Peyer's patch (tissue), 4 donors: ENCODE measurements around the gene GJA10. TPM values are rescaled to one million over a fixed set of nuclear protein-coding genes. Genes with fewer than 3 reads are reported as not detected.
A peak's percentile ranks its signal among the peaks of the same experiment; 100 is the strongest.

Experiments
- DNase-seq, 3 donors: peaks; one replicate each; pipeline ENCODE4 v3.0.0-alpha.2; 2017 to 2019
- H3K27ac ChIP-seq, 4 donors: fragments of 200-600 bp; sonication (generic); one replicate each; pipeline ENCODE4 v1.5.1; 2016 to 2019
- H3K27me3 ChIP-seq, 2 donors: fragments of 200-600 bp; sonication (generic); one replicate each; pipeline ENCODE4 v1.5.1; 2019
- H3K36me3 ChIP-seq, 3 donors: fragments of 200-600 bp; sonication (generic); one replicate each; pipeline ENCODE4 v1.5.1; 2016 to 2019
- H3K4me1 ChIP-seq, 4 donors: fragments of 200-600 bp; sonication (generic); one replicate each; pipeline ENCODE4 v1.5.1; 2016 to 2019
- H3K4me3 ChIP-seq, 4 donors: fragments of 200-600 bp; sonication (generic); 1 replicate in 3 of 4; 2 replicates in 1 of 4; pipeline ENCODE4 v1.5.1; 2016 to 2019; ENCODE audit warnings: mild to moderate bottlenecking in 1 of 4
- H3K9me3 ChIP-seq, 4 donors: fragments of 200-600 bp; sonication (generic); one replicate each; pipeline ENCODE4 v1.5.1; 2016 to 2019; ENCODE audit warnings: mild to moderate bottlenecking in 1 of 4
- CTCF ChIP-seq, 6 experiments: fragments of 450-650 bp in 4 of 6; fragments of 200-600 bp in 2 of 6; sonication (generic) in 1 of 6; IDR thresholded peaks; one replicate each; pipeline ENCODE4 v1.5.1; 2017 to 2019; ENCODE audit warnings: antibody characterized with exemption in 6 of 6, mild to moderate bottlenecking in 3 of 6, moderate library complexity in 1 of 6
- POLR2A ChIP-seq, 2 donors: fragments of 450-650 bp; IDR thresholded peaks; one replicate each; pipeline ENCODE4 v1.5.1; 2017; ENCODE audit warnings: antibody characterized with exemption in 2 of 2, mild to moderate bottlenecking in 2 of 2, moderate library complexity in 2 of 2
- small RNA-seq, 2 donors: library from RNA; depleted of rRNA; stranded (forward); fragments of <200 nt; gene quantifications; one replicate each; pipeline ENCODE3, GENCODE V24; 2016
- total RNA-seq, 4 donors: library from RNA; depleted of rRNA; stranded (reverse); fragments of >200 nt; gene quantifications; one replicate each; pipeline ENCODE4 v1.1.0, GENCODE V29; 2016

Gene GJA10
- total RNA-seq, 4 donors from 2014 or later = not detected

- no peaks in the 10 kb centered on the region for H3K4me1 ChIP-seq
- TF ChIP-seq POLR2A (IDR thresholded peaks at IDR 0.05) (no peak), CTCF (IDR thresholded peaks at IDR 0.05) (no peak)
- DNase-seq = no peak
- H3K9me3 ChIP-seq = no peaks in the 10 kb centered on the region
- no peaks in the 10 kb centered on the region for H3K27me3 ChIP-seq
- H3K27ac ChIP-seq = no peak overlapping the region
- no peak overlapping the region for H3K4me3 ChIP-seq
- H3K36me3 ChIP-seq = no peaks in the 10 kb centered on the region
Measured at GRCh38 chr6:89944181-89944755, 50.0 kb downstream of the GJA10 start.

- Histone ChIP-seq H3K27ac (no peak overlapping the region), H3K36me3 (no peaks in the 10 kb centered on the region), H3K4me1 (no peaks in the 10 kb centered on the region), H3K27me3 (no peaks in the 10 kb centered on the region), H3K9me3 (no peaks in the 10 kb centered on the region), H3K4me3 (no peak overlapping the region)
- no peak for DNase-seq
- TF ChIP-seq POLR2A (IDR thresholded peaks at IDR 0.05) (no peak), CTCF (IDR thresholded peaks at IDR 0.05) (peak; percentile 17 to 49 (median 44))
Measured at GRCh38 chr6:89944826-89945407, 50.6 kb downstream of the GJA10 start.

Small RNAs within 50 kb of the gene (small RNA-seq; reads per million reads assigned to genes)
- gene RF00019 = 0 reads per million in 2 donors

Other genes with a start within 250 kb of the GJA10 start
- gene MDN1, start 74.7 kb upstream of the GJA10 start, total RNA-seq = 10 to 100 TPM; 19.6 to 62.7 (median 35.5) TPM
- gene CASP8AP2, start 64.6 kb upstream of the GJA10 start, total RNA-seq = 10 to 100 TPM; 15.9 to 33.0 (median 19.2) TPM